CD4-positive, alpha-beta T cell treated with Interleukin-6 at 100 ng/mL for 8 hours (primary cell): ENCODE data around the gene GIT1.
A peak's percentile ranks its signal among the peaks of the same experiment; 100 is the strongest.

Experiments
- DNase-seq: peaks from one replicate; pipeline ENCODE4 v3.0.0-alpha.2; 2020; ENCODE audit warnings: mixed read lengths, low spot score

Gene GIT1

DNA sequence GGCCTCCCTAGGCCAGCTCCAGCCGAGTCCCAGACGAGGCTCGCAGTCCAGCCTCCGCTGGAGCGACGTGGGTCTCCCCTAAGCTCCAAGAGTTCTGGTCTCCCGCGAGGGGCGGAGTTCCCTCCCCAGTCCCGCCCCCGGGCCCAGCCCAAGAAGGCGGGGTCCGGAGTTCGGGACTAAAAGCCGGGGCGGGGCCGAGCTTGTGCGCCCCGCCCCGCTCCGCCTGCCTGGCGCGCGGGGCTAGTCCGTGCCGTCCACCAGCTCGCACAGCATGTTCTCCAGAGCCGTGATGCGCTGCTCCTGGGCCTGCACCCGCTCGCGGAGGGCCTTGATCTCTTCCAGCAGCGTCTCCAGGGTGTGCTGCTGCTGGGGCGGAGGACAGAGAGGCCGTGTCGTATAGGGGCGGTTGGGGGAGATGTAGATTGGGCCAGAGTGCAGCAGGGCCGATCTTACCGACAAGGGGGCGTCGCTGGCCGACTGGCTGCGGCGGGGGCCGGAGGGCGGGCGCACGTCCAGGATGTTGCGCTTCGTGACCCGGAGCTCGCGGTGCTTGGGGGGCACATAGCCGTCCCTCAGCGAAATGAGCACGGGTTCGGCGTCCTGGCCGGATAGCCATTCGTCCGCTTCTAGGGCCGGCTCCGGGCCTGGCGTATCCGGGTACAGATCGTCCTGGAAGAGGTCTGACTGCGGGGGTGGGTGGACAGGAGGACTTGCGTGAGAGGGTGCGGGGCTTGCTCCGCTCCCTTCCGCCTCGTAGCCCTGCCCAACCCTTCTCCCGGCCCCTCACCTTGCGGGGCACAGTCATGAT, 26.2 kb upstream of the GIT1 start:
- peak; percentile 85 for DNase-seq

DNA sequence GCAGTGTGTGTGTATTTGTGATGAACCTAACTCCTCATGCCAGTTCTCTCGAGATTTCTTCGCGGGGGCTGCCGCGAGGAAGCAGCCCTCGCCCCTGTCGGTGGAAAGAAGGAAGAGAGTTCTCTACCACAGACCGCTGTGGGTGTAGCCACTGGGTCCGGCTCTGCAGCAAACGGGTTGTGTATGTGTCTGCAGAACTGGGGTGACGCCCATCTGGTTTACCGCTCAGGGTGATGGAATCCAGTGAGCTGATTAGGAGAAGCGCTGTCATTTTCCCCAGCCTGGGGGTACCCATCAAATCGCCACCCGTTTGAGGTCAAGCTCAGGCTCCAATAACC, 25.6 kb upstream of the GIT1 start:
- peak; percentile 75 for DNase-seq

GRCh38 chr17:29614349-29615047, 25.1 kb upstream of the GIT1 start:
- DNase-seq, result no peak

GRCh38 chr17:29613856-29614255, 24.4 kb upstream of the GIT1 start:
- DNase-seq, result no peak

DNA sequence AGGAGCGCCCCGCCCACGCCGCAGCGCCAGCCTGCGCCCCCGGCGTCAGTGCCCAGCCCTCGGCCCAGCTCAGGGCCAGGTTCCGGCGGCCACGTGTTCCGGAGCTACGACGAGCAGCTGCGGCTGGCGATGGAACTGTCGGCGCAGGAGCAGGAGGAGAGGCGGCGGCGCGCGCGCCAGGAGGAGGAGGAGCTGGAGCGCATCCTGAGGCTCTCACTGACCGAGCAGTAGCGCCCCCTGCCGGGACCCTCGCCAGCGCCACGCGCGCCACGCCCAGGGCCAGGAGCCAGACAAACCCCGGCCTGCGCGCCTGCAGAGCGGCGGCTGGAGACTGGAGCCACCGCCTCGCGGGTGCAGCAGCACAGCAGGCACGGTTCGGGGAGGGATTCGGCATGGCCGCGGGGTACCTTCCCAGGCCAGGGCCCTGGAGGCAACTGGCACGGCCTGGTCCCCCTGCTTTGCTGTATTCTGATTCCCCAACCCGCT, 23.9 kb upstream of the GIT1 start:
- DNase-seq, result peak; percentile 90

- no peak for DNase-seq
Measured at GRCh38 chr17:29612404-29613280, 23.2 kb upstream of the GIT1 start.

DNA sequence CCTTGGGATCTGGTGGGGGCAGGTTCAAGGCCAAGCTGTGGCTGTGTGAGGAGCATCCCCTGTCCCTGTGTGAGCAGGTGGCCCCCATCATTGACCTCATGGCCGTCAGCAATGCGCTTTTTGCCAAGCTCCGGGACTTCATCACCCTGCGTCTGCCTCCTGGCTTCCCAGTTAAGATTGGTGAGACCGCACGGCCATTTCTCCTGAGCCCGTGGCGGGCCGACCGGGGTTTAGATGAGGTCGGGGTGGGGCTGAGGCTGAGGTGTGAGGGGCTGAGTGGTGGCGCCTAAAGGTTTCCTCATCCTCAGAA, 22.6 kb upstream of the GIT1 start:
- DNase-seq, result no peak

GRCh38 chr17:29611351-29612093, 22.1 kb upstream of the GIT1 start:
- DNase-seq, result no peak

DNA sequence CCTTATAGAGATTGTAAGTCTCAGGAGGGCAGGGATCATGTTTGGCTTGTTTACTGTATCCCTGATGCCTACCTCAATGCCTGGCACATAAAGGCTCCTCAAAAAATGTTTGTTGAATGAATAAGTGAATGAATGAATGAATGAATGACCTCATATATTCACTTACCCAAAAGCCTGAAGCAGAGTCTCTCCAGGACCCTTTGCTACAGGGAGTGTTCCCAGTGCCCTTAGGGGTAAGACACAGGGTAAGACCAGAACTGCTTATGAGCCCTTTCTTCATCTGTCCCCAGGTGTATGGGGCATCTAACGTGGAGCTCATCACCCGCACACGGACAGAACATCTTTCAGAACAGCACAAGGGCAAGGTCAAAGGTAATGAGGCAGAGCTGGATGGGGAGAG, 20.9 kb upstream of the GIT1 start:
- DNase-seq, result no peak

- no peak for DNase-seq
Measured at GRCh38 chr17:29608986-29609385, 19.5 kb upstream of the GIT1 start.

GRCh38 chr17:29607557-29608195, 18.2 kb upstream of the GIT1 start:
- no peak for DNase-seq

DNA sequence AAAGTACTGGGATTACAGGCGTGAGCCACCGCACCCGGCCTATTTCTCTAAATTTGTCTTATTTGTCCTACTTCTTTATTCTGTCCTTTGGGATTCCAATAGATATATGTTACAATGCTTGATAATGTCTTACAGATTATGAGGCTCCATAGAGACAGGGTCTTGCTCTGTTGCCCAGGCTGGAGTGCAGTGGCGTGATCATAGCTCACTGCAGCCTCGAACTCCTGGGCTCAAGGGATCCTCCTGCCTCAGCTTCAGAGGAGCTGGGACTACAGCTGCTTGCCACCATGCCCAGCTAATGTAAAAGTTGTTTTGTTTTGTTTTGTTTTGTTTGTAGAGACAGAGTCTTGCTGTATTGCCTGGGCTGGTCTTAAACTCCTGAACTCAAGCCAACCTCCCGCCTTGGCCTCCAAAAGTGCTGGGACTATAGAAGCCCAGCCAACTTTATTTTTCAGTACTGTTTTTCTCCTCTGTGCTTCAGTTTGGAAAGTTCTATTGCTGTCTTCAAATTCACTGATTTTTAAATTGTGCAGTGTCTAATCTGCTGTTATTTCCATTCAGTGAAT, 13.7 kb upstream of the GIT1 start:
- no peak for DNase-seq

GRCh38 chr17:29597361-29598172, 8.1 kb upstream of the GIT1 start:
- DNase-seq, result no peak

GRCh38 chr17:29596811-29597210, 7.4 kb upstream of the GIT1 start:
- no peak for DNase-seq

GRCh38 chr17:29595943-29596774, 6.7 kb upstream of the GIT1 start:
- DNase-seq, result no peak

DNA sequence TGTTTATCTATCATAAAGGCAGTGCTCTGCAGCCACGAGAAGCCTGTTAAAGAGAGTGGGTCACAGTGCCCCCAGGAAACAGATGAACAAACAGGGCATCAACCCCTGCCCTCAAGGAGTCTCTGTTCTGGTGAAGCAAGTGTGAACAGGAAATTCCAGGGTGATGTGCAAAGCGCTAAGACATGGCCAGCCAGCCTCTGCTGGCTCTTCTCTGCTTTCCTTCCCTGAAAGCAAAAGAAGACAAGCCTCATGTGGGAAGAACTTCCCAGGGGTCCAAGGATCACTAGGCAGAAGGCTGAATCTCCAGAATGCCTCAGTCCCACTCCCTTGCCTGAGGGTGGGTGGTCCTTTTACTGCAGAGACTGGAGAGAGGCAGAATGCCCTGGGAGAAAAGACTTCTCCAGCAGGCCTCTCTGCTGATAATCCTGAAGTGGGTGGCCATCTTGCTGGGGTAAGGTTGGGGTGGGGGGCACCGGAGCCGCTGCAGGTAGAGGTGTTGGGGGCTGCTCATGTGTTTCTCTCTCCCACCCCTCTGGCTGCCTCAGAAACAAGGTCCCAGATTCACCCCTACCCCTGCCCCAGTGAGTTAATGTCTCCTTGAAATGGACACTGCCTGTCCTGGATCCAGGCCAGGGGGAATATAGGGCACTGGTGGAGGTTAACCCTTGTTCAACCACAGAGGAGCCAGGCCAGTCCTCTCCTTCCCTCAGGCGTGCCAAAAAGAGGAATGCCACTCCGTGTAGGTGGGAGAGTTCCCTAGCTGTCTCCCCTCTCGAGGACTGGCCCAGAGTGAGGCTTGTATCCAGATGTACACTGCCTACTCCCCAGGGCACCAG, 5.9 kb upstream of the GIT1 start:
- DNase-seq, result no peak

DNA sequence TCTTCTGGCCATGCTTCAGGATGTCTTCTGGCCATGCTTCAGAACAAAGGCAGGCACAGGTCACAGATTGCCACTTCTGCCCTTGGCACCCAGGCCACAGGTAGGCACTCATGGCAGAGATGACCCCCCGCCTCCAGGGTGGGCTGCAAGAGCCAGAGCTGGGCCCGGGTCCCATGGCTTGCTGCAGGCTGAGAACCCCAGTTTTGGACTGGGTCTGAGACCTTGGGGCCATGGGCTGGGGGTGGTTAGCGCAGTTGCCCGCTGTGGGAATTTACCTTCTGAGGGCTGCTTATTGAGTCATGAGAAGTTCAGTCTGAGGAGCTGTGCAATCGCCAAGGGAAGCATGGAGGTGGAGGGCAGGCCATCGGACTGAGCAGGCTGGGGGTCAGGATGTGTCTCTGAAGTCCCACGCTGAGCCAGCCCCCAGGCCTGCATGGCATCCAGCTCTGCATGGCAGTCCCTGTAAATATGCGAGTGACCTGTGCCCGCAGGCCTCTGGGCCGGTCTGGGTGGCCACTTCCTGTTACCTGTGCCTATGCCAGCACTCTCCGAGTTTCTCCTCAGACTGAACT, 5.2 kb upstream of the GIT1 start:
- no peak for DNase-seq
